ENCODE results near the gene RPL31.

RPL31 gene

GRCh38 chr2:101001691-101002561 is at the start of gene RPL31:
Gene RPL31 (plus strand): TSS chr2:101002289. CDS start chr2:101002702, 413 bp downstream.
- peak; percentile 95 for DNase-seq

- no peak for DNase-seq
These were observed 49.6 kb upstream of the RPL31 start for GRCh38 chr2:100952512-100952911.

GRCh38 chr2:100953406-100954043 is 48.6 kb upstream of the RPL31 start:
- DNase-seq = no peak

- no peak for DNase-seq
These were observed 48.1 kb upstream of the RPL31 start for GRCh38 chr2:100954044-100954420.

- no peak for DNase-seq
These were observed 46.9 kb upstream of the RPL31 start for GRCh38 chr2:100955226-100955625.

- no peak for DNase-seq
These were observed 46.0 kb upstream of the RPL31 start for GRCh38 chr2:100956081-100956480.

GRCh38 chr2:100957996-100958653 is 44.0 kb upstream of the RPL31 start:
- DNase-seq = no peak

- DNase-seq = no peak
These were observed 42.7 kb upstream of the RPL31 start for GRCh38 chr2:100959225-100959880.

GRCh38 chr2:100960688-100961087 is 41.4 kb upstream of the RPL31 start:
- DNase-seq = no peak

- DNase-seq = no peak
These were observed 39.6 kb upstream of the RPL31 start for GRCh38 chr2:100962366-100963025.

- DNase-seq = no peak
These were observed 39.1 kb upstream of the RPL31 start for GRCh38 chr2:100963026-100963375.

- no peak for DNase-seq
These were observed 37.9 kb upstream of the RPL31 start for GRCh38 chr2:100964222-100964621.

GRCh38 chr2:100964681-100965169 is 37.4 kb upstream of the RPL31 start:
- no peak for DNase-seq

GRCh38 chr2:100965596-100965995 is 36.5 kb upstream of the RPL31 start:
- DNase-seq = no peak

GRCh38 chr2:100967716-100968115 is 34.4 kb upstream of the RPL31 start:
- DNase-seq = no peak

GRCh38 chr2:100968146-100969145 is 33.6 kb upstream of the RPL31 start:
- no peak for DNase-seq

GRCh38 chr2:100969998-100970397 is 32.1 kb upstream of the RPL31 start:
- no peak for DNase-seq

GRCh38 chr2:100971221-100971620 is 30.9 kb upstream of the RPL31 start:
- no peak for DNase-seq

GRCh38 chr2:100972452-100972851 is 29.6 kb upstream of the RPL31 start:
- DNase-seq = no peak

- DNase-seq = no peak
These were observed 27.2 kb upstream of the RPL31 start for GRCh38 chr2:100974712-100975520.

GRCh38 chr2:100975521-100975785 is 26.6 kb upstream of the RPL31 start:
- DNase-seq = no peak
